Measurements from ENCODE around the gene ST7.
A peak's percentile ranks its signal among the peaks of the same experiment; 100 is the strongest.
"Not testable (repeated sequence)": the region's sequence is repeated elsewhere in the genome, so short reads cannot be mapped to it uniquely, and the experiment has no call there.

The ST7 gene

DNA sequence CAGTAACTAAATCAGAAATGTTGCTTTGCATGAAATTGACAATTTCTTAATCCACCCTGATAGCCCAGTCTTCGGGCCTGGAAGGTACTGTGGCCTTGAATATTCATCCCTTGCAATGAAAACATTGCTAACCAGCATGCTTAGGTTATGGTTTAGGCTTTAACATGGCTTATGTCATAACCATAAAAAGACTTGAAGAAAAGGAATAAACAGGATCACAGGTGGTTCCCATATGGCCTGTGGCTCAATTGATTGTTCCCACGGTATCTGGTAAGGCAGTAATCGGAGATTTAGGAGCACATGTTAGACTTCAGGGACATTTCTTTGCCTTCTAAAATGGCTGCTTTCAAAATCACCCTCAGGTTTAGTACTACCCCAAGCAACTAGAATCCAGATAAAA is 139.5 kb downstream of the ST7 start:
- no peak for DNase-seq (ENCODE audit: low read depth, low spot score)

- no peak for DNase-seq (ENCODE audit: low read depth, low spot score)
These were observed 141.2 kb downstream of the ST7 start for GRCh38 chr7:117094457-117094856.

- DNase-seq (ENCODE audit: low read depth, low spot score), result no peak
These were observed 141.8 kb downstream of the ST7 start for GRCh38 chr7:117095055-117095454.

- no peak for DNase-seq (ENCODE audit: low read depth, low spot score)
These were observed 143.0 kb downstream of the ST7 start for GRCh38 chr7:117096330-117096729.

DNA sequence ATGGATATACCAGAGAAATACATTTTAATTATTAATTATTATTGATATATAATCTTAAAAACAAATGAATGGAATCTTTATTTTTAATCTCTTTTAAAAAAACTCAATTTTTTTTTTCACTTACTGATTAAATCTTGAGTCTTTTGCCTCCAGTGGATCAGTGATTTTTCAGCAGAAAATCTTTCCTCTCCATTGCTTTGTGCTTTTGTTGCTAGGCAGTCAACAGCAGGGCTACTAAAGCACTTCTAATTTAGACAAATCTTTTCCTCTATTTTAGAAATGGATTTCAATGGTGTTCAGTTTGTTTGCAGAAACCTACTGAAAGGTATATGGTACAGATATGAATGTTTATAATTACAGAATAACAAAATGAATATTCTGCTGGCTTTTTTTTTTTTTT is 143.6 kb downstream of the ST7 start:
- no peak for DNase-seq (ENCODE audit: low read depth, low spot score)

GRCh38 chr7:117097860-117098259 is 144.6 kb downstream of the ST7 start:
- DNase-seq (ENCODE audit: low read depth, low spot score), result no peak

- peak; percentile 43 for DNase-seq (ENCODE audit: low read depth, low spot score)
These were observed 145.2 kb downstream of the ST7 start for GRCh38 chr7:117098457-117098856.

DNA sequence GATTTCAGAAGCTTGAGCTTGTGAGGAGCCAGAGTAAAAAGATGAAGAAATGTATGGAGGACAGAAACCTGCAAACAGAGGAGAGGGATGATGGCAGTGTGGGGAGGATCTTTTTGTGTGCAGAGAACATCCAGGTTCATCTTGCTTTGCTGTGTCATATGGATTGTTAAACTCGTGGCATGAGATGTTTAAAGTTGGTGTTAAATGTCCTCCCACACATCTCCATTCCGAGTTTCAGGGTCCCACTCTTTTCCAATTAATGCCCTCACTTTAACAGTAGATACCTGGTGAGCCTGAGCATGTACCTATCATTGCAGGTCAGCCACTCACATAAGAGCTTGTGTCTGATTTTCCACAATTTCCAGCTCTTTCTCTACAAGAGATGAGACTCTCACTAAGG is 147.7 kb downstream of the ST7 start:
- DNase-seq (ENCODE audit: low read depth, low spot score), result no peak

- no peak for DNase-seq (ENCODE audit: low read depth, low spot score)
These were observed 157.4 kb downstream of the ST7 start for GRCh38 chr7:117110480-117111315.

- DNase-seq (ENCODE audit: low read depth, low spot score), result no peak
These were observed 158.2 kb downstream of the ST7 start for GRCh38 chr7:117111535-117111934.

DNA sequence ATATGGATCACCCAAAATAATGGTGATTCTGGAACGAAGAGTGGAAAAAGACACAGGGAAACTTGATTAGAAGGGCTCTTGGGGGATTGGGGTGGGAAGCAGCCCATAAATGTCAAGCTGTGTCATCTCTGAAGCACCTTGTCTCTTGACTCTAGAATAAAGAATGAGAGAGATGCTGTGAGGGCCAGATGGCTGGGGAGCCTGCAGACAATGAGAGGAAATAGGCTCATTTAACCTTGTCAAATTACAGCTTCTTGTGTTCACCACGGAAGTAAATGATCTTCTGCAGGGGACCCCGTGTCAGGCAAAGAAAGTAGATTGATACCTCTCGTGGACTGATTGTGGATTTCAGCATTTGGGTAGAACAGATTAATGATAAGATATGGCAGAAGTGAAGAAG is 159.3 kb downstream of the ST7 start:
- DNase-seq (ENCODE audit: low read depth, low spot score), result no peak

DNA sequence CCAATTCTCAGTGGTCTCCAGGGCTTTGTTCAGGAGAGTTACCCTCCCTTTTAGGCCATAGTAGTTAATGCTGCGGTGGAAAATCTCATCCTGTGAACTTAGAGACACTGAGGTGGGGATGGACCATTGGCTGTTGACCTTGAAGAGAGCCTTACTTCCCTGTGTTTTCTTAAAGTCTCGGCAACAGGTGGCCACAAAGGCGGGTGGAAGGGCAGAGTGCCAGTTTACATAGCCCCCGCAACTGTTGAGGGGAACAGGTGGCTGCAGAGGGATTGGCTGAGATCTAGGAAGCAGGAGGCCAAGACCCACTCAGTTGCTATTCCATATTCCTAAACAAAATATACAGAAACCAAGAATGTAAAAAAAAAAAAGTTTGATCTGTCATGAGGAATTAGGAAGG is 160.6 kb downstream of the ST7 start:
- no peak for DNase-seq (ENCODE audit: low read depth, low spot score)

DNA sequence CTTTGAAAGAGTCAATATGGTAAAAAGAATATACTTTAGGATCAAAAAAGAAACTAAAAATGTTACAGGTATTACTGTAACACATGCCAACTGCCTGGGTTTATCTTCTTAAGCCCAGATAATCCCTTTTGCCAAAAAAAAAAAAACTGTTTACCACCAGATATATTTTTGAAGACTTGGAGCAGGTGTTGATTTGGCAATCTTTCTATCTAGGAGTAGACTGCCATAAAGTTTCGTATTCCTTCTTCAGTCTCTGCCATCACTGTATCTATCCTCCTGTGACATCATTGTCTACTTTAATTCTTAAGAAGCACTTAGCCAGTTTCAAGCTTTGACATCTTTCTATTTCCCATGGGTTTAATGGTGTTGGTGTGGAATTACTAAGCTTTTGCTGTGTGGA is 161.0 kb downstream of the ST7 start:
- no peak for DNase-seq (ENCODE audit: low read depth, low spot score)

- no peak for DNase-seq (ENCODE audit: low read depth, low spot score)
These were observed 162.9 kb downstream of the ST7 start for GRCh38 chr7:117116211-117116610.

- DNase-seq (ENCODE audit: low read depth, low spot score), result no peak
These were observed 163.9 kb downstream of the ST7 start for GRCh38 chr7:117117172-117117571.

DNA sequence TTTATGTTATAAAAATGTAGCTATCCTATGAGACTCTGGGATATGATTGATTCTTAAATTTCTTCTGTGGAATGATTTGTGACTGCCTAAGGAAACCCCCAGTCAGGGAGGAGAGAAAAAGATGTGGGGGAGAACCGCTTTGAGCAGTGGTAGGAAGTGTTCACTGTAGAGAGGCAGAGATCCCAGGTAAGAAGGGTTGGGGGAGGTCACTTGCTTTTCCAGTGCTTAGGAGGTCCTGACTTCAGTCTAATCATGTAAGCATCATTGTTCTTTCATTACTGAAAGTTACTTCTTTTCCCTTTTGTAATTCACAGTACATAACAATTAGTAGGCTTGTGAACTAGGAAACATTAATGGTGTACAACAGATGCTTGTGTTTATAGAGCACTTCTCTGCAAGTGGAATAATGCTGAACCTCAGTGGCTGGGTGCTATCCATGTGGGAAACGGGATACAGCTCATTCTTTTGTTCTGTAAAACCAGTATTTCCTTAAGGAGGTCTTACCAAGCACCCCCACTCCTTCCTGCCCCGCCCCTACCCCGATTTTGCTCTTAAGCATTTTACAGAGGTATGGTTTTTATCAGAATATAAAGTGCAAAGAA is 165.4 kb downstream of the ST7 start:
- DNase-seq (ENCODE audit: low read depth, low spot score), result no peak

DNA sequence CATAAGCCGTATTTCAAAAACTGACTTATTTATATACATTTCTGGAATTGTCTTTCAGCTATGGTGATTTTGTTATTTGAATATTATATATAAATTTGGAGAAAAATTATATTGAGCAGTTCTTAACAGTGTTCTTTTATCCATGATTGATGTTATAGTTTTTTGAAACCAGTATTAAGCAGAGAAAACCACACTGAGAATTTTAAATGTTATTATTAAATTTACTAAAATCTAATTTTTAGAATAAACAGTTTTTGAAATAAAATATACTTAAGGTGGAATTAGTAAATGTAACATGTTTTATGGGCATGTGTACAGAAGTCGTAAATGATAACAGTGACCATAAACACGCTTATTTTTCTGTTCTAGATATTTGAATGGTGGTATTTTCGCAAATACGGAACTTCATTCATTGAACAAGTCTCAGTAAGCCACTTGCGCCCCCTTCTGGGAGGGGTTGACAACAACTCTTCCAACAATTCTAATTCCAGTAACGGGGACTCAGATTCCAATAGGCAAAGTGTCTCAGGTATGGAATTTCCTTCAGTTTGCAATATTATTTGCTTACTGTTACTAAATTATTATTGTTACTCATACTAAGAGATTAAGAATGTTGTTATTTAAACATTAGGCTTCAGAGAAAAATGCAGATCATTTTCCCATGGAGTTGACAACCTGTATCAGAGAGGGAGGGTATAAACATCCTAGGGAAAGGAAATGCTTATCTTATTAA is 166.1 kb downstream of the ST7 start:
- no peak for DNase-seq (ENCODE audit: low read depth, low spot score)

DNA sequence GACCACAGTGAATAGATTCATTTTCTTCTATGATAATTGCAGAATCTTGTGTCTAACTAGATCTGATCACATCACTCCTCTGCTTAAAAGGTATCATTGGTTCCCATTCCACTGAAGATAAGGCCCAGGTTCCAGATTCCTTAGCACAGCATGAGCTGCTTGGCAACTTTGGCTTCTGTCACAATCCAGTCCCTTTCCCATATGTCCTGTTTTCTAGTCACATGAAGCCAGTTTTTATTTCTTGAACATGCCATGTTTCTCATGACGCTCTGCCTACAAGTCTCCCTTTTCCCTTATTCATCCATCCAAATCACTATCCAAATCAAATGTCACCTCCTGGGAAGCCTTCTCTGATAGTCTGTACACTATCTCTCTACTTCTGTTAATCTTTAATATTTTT is 167.0 kb downstream of the ST7 start:
- not testable (repeated sequence) for DNase-seq (ENCODE audit: low read depth, low spot score)

- DNase-seq (ENCODE audit: low read depth, low spot score), result not testable (repeated sequence)
These were observed 168.7 kb downstream of the ST7 start for GRCh38 chr7:117122036-117122435.

- DNase-seq (ENCODE audit: low read depth, low spot score), result no peak
These were observed 169.2 kb downstream of the ST7 start for GRCh38 chr7:117122536-117122935.

GRCh38 chr7:117123311-117123926 is 170.1 kb downstream of the ST7 start:
- no peak for DNase-seq (ENCODE audit: low read depth, low spot score)

DNA sequence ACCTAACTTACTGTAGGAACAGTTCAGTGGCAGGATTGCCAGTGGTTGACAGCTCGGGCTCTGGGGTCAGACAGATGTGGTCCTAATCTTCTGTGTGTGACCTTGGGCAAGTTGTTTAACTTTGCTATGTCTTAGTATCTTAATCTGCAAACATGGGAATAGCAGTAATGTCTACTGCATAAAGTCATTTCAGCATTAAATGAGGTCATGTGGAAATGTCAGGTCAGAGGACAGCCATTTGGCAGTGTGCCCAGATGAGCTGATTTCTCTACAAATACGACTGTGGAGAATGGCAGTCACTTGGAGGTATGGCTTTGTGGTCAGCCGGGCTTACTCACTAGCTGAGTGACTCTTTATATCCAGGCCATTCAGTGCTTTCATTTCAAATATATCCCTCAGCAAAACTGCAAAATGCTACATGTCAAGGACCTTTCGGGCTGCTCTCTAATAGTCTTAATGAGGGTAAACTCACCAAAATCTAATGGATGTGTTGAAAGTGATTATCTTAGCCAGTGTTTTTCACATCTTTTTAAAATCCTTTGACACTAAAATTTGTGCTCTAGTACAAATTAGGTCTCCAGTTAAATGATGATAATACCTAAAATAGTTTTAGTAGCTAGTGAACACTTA is 171.4 kb downstream of the ST7 start:
- peak; percentile 69 for DNase-seq (ENCODE audit: low read depth, low spot score)
